Measurements from ENCODE around the gene C2CD4C.
"Not testable (repeated sequence)": the region's sequence is repeated elsewhere in the genome, so short reads cannot be mapped to it uniquely, and the experiment has no call there.

DNA sequence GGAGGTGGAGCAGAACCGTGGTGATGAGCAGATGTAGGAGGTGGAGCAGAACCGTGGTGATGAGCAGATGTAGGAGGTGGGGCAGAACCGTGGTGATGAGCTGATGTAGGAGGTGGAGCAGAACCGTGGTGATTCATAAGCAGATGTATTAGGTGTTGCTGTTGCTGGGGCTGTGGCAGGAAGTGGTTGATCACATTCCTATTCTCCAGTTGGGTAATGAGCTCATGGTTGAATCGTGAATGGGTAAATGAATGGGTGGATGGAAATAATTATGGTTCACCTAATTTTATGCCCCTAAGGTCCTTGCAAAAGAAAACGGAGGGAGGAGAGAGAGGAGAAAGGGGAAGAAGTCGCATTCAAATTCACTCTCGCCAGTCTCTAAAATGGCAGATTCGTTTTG lies 26.4 kb downstream of the C2CD4C start:
- TF ChIP-seq, protein P1, sequence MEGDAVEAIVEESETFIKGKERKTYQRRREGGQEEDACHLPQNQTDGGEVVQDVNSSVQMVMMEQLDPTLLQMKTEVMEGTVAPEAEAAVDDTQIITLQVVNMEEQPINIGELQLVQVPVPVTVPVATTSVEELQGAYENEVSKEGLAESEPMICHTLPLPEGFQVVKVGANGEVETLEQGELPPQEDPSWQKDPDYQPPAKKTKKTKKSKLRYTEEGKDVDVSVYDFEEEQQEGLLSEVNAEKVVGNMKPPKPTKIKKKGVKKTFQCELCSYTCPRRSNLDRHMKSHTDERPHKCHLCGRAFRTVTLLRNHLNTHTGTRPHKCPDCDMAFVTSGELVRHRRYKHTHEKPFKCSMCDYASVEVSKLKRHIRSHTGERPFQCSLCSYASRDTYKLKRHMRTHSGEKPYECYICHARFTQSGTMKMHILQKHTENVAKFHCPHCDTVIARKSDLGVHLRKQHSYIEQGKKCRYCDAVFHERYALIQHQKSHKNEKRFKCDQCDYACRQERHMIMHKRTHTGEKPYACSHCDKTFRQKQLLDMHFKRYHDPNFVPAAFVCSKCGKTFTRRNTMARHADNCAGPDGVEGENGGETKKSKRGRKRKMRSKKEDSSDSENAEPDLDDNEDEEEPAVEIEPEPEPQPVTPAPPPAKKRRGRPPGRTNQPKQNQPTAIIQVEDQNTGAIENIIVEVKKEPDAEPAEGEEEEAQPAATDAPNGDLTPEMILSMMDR (IDR thresholded peaks at IDR 0.05; ENCODE audit: low read depth, low read length), result not testable (repeated sequence)
- TF ChIP-seq MYC (IDR thresholded peaks at IDR 0.05; ENCODE audit: low read depth, low read length); POLR2A (IDR thresholded peaks at IDR 0.05; ENCODE audit: extremely low read depth, insufficient read length): not testable (repeated sequence)
